HepG2 (cell line): ENCODE measurements around the gene MT1M. TPM values are rescaled to one million over a fixed set of nuclear protein-coding genes. Genes with fewer than 3 reads are reported as not detected.
"Not testable (repeated sequence)": the region's sequence is repeated elsewhere in the genome, so short reads cannot be mapped to it uniquely, and the experiment has no call there.

Source experiments
- ATAC-seq: fragments of 200-7000 bp; cut with Tn5 transposase; 3 replicates; pipeline ENCODE4 v1.9.1; 2020; ENCODE audit warnings: mild to moderate bottlenecking, moderate library complexity
- BruUV-seq: library from RNA; stranded (reverse); fragments of 400-500 nt; replicated peaks from 2 replicates; lab custom pipeline; 2021; lab: Mats Ljungman, UMichigan
- CTCF ChIA-PET: fragments of 300-600 bp; formaldehyde crosslinking; extraction: SDS; loops from one replicate; lab custom pipeline; 2021; ENCODE audit warnings: low total read pairs, inconsistent platforms, low intra/inter-chr PET ratio; lab: Yijun Ruan, JAX
- POLR2A ChIA-PET: fragments of 350-600 bp; sonication (Branson Sonifier 250); formaldehyde crosslinking; loops from one replicate; lab custom pipeline; 2020; ENCODE audit warnings: antibody characterized with exemption, inconsistent platforms; lab: Yijun Ruan, JAX
- DNase-seq: peaks from one replicate; pipeline ENCODE4 v3.0.0-alpha.2; 2015; ENCODE audit warnings: low spot score
- FAIRE-seq: peaks from 3 replicates; lab custom pipeline; 2011; peaks lifted over from hg19 to GRCh38; lab: Jason Lieb, UNC
- H2AFZ ChIP-seq: one replicate; pipeline ENCODE4 v1.6.1; 2011; ENCODE audit warnings: low read length, inconsistent platforms
- H3K27ac ChIP-seq: fragments of 300-600 bp; 3 replicates; pipeline ENCODE4 v1.8.0; 2011; ENCODE audit warnings: mixed run types, mild to moderate bottlenecking, mixed read lengths, low read length, inconsistent platforms; ENCODE audit not compliant: insufficient read depth; ENCODE audit errors: extremely low read length
- H3K27me3 ChIP-seq, 2 experiments: fragments of 200-600 bp in 1 of 2; 2 replicates in 1 of 2; 3 replicates in 1 of 2; pipeline versions ENCODE4 v1.6.0 to v1.8.0; 2011; ENCODE audit warnings: low read length in 2 of 2, mild to moderate bottlenecking in 2 of 2, moderate library complexity in 2 of 2, inconsistent platforms in 1 of 2; ENCODE audit not compliant: insufficient read depth in 2 of 2, control insufficient read depth in 1 of 2
- H3K36me3 ChIP-seq, 2 experiments: fragments of 200-600 bp in 1 of 2; replicated peaks in 1 of 2; 2 replicates in 1 of 2; 3 replicates in 1 of 2; pipeline versions ENCODE4 v1.5.1 to v1.8.0; 2011; ENCODE audit warnings: low read length in 2 of 2, inconsistent platforms in 1 of 2; ENCODE audit not compliant: insufficient read depth in 2 of 2, control insufficient read depth in 1 of 2
- H3K4me1 ChIP-seq: 2 replicates; pipeline ENCODE4 v1.5.1; 2012; ENCODE audit warnings: low read length, inconsistent platforms; ENCODE audit not compliant: insufficient read depth
- H3K4me2 ChIP-seq: 2 replicates; pipeline ENCODE4 v1.6.0; 2011; ENCODE audit warnings: low read depth, low read length, inconsistent platforms
- H3K4me3 ChIP-seq, 3 experiments: fragments of 200-600 bp in 1 of 3; sonication (generic), shearing (Covaris generic) in 1 of 3; replicated peaks in 1 of 3; 2 replicates each; pipeline ENCODE4 v1.5.1; 2011 to 2016; ENCODE audit warnings: low read length in 3 of 3, inconsistent platforms in 2 of 3, low read depth in 2 of 3, mild to moderate bottlenecking in 2 of 3, control low read depth in 1 of 3, mixed read lengths in 1 of 3; ENCODE audit not compliant: insufficient read depth in 1 of 3
- H3K79me2 ChIP-seq: one replicate; pipeline ENCODE4 v1.6.1; 2011; ENCODE audit warnings: low read length, inconsistent platforms; ENCODE audit not compliant: insufficient read depth
- H3K9ac ChIP-seq: 2 replicates; pipeline ENCODE4 v1.6.0; 2011; ENCODE audit warnings: mild to moderate bottlenecking, low read depth, low read length, inconsistent platforms; ENCODE audit not compliant: insufficient read depth
- H3K9me3 ChIP-seq: 2 replicates; pipeline ENCODE4 v1.5.1; 2012; ENCODE audit warnings: mild to moderate bottlenecking, low read length
- H4K20me1 ChIP-seq: 2 replicates; pipeline ENCODE4 v1.6.0; 2011; ENCODE audit warnings: inconsistent platforms, mild to moderate bottlenecking, low read length, moderate library complexity; ENCODE audit not compliant: insufficient read depth
- PPARG ChIP-seq: conservative IDR thresholded peaks from 2 replicates; pipeline ENCODE4 v1.6.1; 2016; ENCODE audit warnings: missing biosample characterization, missing genetic modification reagents
- RARA ChIP-seq: IDR thresholded peaks from 2 replicates; pipeline ENCODE4 v1.6.1; 2016; ENCODE audit warnings: missing genetic modification reagents, missing compliant biosample characterization
- RXRB ChIP-seq: IDR thresholded peaks from 2 replicates; pipeline ENCODE4 v1.6.1; 2016; ENCODE audit warnings: borderline replicate concordance, missing genetic modification reagents, missing compliant biosample characterization
- SKI ChIP-seq: fragments of 450-650 bp; IDR thresholded peaks from one replicate; pipeline ENCODE4 v1.6.1; 2018; ENCODE audit warnings: mild to moderate bottlenecking; ENCODE audit not compliant: partially characterized antibody
- ZNF431 ChIP-seq: sonication (generic); formaldehyde crosslinking; IDR thresholded peaks from 2 replicates; pipeline ENCODE4 v1.9.0; 2022; ENCODE audit warnings: missing genetic modification reagents, low read depth, mild to moderate bottlenecking, borderline replicate concordance
- ZNF614 ChIP-seq: IDR thresholded peaks from 2 replicates; pipeline ENCODE4 v1.6.1; 2018; ENCODE audit warnings: missing biosample characterization, missing genetic modification reagents, inconsistent platforms, borderline replicate concordance
- WGBS: methylation state at CpG from one replicate; pipeline ENCODE4 v1.1.6; 2017; ENCODE audit warnings: low lambda C conversion rate; 5-methylcytosine and 5-hydroxymethylcytosine counted together
- in situ Hi-C: cut with HindIII; loops from 2 replicates; pipeline ENCODE4 v1.10.0; 2017; ENCODE audit warnings: low pct_unique_long_range_greater_than_20kb; ENCODE audit not compliant: extremely low pct_ligation_motif_present
- intact Hi-C: fragments of 100-400 bp; cut with micrococcal nuclease; formaldehyde crosslinking; loops from one replicate; pipeline ENCODE4 v1.10.0; 2022; ENCODE audit not compliant: unreplicated experiment
- polyA plus RNA-seq, 8 experiments: library from polyadenylated mRNA; depleted of rRNA in 3 of 8; stranded (reverse) in 7 of 8; unstranded in 1 of 8; fragments of >200 nt; fragmentation: Illumina TruSeq in 4 of 8; extraction: Trizol in 4 of 8; gene quantifications; 2 replicates each; pipeline versions ENCODE4 v1.2.1 to v1.2.3, GENCODE V29; 2011 to 2016; ENCODE audit warnings: low read depth in 4 of 8, missing spikeins in 1 of 8, mixed read lengths in 1 of 8; ENCODE audit not compliant: insufficient read depth in 1 of 8
- total RNA-seq, 5 experiments: library from RNA; depleted of rRNA; stranded (reverse); fragments of >200 nt; fragmentation: Illumina TruSeq; extraction: Trizol; gene quantifications; 2 replicates each; pipeline ENCODE4 v1.2.3, GENCODE V29; 2016; ENCODE audit warnings: low read depth in 1 of 5

Gene MT1M
- total and polyA plus RNA-seq, 2 of the 13 experiments (the other 11 are each of a cell fraction or from before 2014, with no cell fraction given) = 4.6 TPM; not detected in 1

DNA sequence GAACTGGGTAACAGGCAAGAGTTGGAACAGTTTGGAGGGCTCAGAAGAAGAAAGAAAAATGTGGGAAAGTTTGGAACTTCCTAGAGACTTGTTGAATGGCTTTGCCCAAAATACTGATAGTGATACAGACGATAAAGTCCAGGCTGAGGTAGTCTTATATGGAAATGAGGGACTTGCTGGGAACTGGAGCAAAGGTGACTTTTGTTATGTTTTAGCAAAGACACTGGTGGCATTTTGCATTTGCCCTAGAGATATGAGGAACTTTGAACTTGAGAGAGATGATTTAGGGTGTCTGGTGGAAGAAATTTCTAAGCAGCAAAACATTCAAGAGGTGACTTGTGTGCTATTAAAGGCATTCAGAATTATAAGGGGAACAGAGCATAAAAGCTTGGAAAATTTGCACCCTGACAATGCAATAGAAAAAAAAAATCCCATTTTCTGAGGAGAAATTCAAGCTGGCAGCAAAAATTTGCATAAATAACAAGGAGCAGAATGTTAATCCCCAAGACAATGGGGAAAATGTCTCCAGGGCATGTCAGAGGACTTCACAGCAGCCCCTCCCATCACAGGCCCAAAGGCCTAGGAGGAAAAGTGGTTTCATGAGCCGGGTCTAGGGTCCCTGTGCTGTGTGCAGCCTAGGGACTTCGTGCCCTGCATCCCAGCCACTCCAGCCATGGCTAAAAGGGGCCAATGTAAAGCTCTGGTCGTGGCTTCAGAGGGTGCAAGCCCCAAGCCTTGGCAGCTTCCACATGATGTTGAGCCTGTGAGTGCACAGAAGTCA lies 10.6 kb upstream of the MT1M start:
- ATAC-seq, H3K36me3 ChIP-seq, H3K4me3 ChIP-seq, intact Hi-C loops, BruUV-seq, H3K79me2 ChIP-seq, H2AFZ ChIP-seq, H3K4me2 ChIP-seq, FAIRE-seq, H3K27ac ChIP-seq, CTCF ChIA-PET, in situ Hi-C loops, H4K20me1 ChIP-seq, DNase-seq, H3K9me3 ChIP-seq, H3K9ac ChIP-seq: not testable (repeated sequence)
- POLR2A ChIA-PET = interaction anchor here (0.9 to 1.3 kb wide), 2 partner anchors 14 to 15 kb away, joined by 3 to 5 read pairs; partner anchors contain the start of gene MT2A
- H3K4me1 ChIP-seq = peaks cover 46% of the 10 kb centered on the region
- peaks cover 11 to 44% of the 10 kb centered on the region in 2 experiments; a peak in 4 of 5 replicates for H3K27me3 ChIP-seq
- TF ChIP-seq PPARG (CRISPR knock-in tag) (peak; percentile 71), RARA (CRISPR knock-in tag) (0 out of 2 replicates have a peak, but pooled peaks have one; percentile 19), ZNF614 (0 out of 2 replicates have a peak, but pooled peaks have one; percentile 18), RXRB (CRISPR knock-in tag) (peak; percentile 71; the same call in 1 of the 2 replicates), SKI (peak; percentile 18)
- 25% methylated on average over 3 of the region's 4 CpGs for WGBS

DNA sequence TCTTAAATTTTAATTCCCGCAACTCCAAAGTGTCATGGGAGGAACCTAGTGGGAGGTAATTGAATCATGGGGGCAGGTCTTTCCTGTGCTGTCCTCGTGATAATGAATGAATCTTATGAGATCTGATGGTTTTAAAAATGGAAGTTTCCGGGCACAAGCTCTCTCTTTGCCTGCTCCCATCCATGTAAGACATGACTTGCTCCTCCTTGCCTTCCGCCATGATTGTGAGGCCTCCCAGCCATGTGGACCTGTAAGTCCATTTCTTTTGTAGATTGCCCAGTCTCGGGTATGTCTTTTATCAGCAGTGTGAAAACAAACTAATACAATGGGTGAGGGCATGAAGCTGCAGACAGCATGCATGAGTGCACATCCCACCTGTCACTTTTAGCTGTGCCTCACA lies 9.3 kb upstream of the MT1M start:
- BruUV-seq, CTCF ChIA-PET, H2AFZ ChIP-seq, H3K4me3 ChIP-seq, ATAC-seq, H3K27ac ChIP-seq, intact Hi-C loops, H3K79me2 ChIP-seq, FAIRE-seq, H3K9ac ChIP-seq, in situ Hi-C loops: not testable (repeated sequence)
- peaks cover 53% of the 10 kb centered on the region for H3K4me1 ChIP-seq
- POLR2A ChIA-PET = interaction anchor here (1.2 to 4.8 kb wide), 3 partner anchors 13 to 23 kb away, joined by 4 to 83 read pairs (median 5); partner anchors contain the start of gene MT2A
- WGBS = 52% methylated on average over 5 of the region's 5 CpGs
- peak; percentile 67; the same call in 1 of the 2 replicates for TF ChIP-seq ZNF431
- TF ChIP-seq, all 625 proteins: peak for 1; not testable (repeated sequence) for 624
- H3K4me2 ChIP-seq, H3K36me3 ChIP-seq, H3K9me3 ChIP-seq, H4K20me1 ChIP-seq, DNase-seq: not testable (repeated sequence)
- peaks cover 4 to 33% of the 10 kb centered on the region in 2 experiments; a peak in 4 of 5 replicates for H3K27me3 ChIP-seq
